Psoas muscle (tissue), 8 donors: ENCODE results near the gene EEFSEC. TPM values are rescaled to one million over a fixed set of nuclear protein-coding genes. Genes with fewer than 3 reads are reported as not detected.

Source experiments
- ATAC-seq, 4 donors: fragments of 200-7000 bp; cut with Tn5 transposase; one replicate each; pipeline ENCODE4 v1.9.1; 2020; ENCODE audit warnings: moderate library complexity in 3 of 4, mild to moderate bottlenecking in 2 of 4
- DNase-seq, 2 donors: peaks; one replicate each; pipeline ENCODE4 v3.0.0-alpha.2; 2020
- H3K27ac ChIP-seq: fragments of 200-600 bp; one replicate; pipeline ENCODE4 v1.8.0; 2022
- H3K27me3 ChIP-seq, 3 donors: fragments of 200-600 bp in 1 of 3; one replicate each; pipeline versions ENCODE4 v1.6.1 to v1.8.0; 2013 to 2022; ENCODE audit warnings: low read length in 2 of 3, mild to moderate bottlenecking in 2 of 3, moderate library complexity in 1 of 3; ENCODE audit not compliant: insufficient read depth in 3 of 3
- H3K36me3 ChIP-seq, 2 donors: fragments of 200-600 bp in 1 of 2; one replicate each; pipeline versions ENCODE4 v1.6.1 to v1.8.0; 2013 to 2022; ENCODE audit warnings: low read depth in 1 of 2, mild to moderate bottlenecking in 1 of 2, moderate library complexity in 1 of 2; ENCODE audit not compliant: insufficient read depth in 1 of 2
- H3K4me1 ChIP-seq: fragments of 200-600 bp; one replicate; pipeline ENCODE4 v1.8.0; 2022
- H3K4me3 ChIP-seq: fragments of 200-600 bp; one replicate; pipeline ENCODE4 v1.8.0; 2022; ENCODE audit warnings: mild to moderate bottlenecking
- H3K9me3 ChIP-seq: fragments of 200-600 bp; one replicate; pipeline ENCODE4 v1.8.0; 2022
- WGBS, 3 donors: extraction: QIAGEN DNeasy Blood & Tissue Kit; methylation state at CpG; one replicate each; pipeline versions ENCODE4 v1.1.6 to v1.1.7; 2013; 5-methylcytosine and 5-hydroxymethylcytosine counted together
- intact Hi-C, 2 donors: fragments of 100-400 bp; cut with DNase I; formaldehyde crosslinking; loops; one replicate each; pipeline versions ENCODE4 v1.11.0 to v1.14.2; 2022
- polyA plus RNA-seq, 3 donors: library from polyadenylated mRNA; stranded (reverse); fragments of 200-250 nt; gene quantifications; one replicate each; pipeline ENCODE4 v1.2.3, GENCODE V29; 2013
- total RNA-seq, 4 donors: library from RNA; stranded (reverse); fragmentation: NEBNext Ultra II Directional in 2 of 4; extraction: Animal tissue kit (Norgen Biotek cat#: 25700) in 2 of 4; gene quantifications; one replicate each; pipeline versions ENCODE4 v1.2.1 to v1.2.4, GENCODE V29; 2021 to 2023
- TF ChIP-seq, protein P1 (sequence below): fragments of 200-600 bp; IDR thresholded peaks from one replicate; pipeline ENCODE4 v1.8.0; 2022; ENCODE audit warnings: antibody characterized with exemption
- donor health status: healthy with polysubstance abuse.
- donor health status: DM: no; HTN: no; CAD: no; lungs with moderate emphysema.
- donor health status: Bipolar disorder and iron deficiency.
- donor health status: healthy.
- donor health status: DM: yes; HTN: yes; CAD: no.
- donor health status: DM: no; HTN: no; CAD: no.
- donor health status: DM: no; HTN: no; CAD: no.
- donor health status: DM: yes; HTN: yes; CAD: no.

Gene EEFSEC
- total and polyA plus RNA-seq, 7 donors: 10.7 to 18.9 (median 14.0) TPM

DNA sequence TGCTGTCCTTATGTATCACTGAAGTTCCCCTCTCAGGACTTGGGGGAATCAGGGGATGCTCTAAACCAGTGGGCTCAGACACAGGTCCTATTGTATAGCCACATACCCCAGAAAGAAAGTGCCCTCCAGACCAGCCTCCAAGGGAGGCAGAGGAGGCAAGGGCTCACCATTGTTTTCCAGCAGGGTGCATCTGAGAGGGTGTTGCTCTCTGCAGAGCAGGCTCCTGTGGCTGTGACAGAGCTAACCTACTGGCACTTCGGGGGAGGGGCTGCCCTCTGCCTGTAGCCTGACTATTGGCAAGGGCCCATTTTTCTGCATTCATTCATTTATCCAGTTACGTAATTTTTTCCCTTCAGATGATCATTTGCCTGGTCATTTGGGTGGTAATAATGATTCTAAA, 39.9 kb downstream of the EEFSEC start:
- H3K9me3 ChIP-seq: no peaks in the 10 kb centered on the region
- WGBS, 3 donors: 95 to 100% (median 97%) methylated on average over 2 of the region's 2 CpGs
- TF ChIP-seq, protein P1, sequence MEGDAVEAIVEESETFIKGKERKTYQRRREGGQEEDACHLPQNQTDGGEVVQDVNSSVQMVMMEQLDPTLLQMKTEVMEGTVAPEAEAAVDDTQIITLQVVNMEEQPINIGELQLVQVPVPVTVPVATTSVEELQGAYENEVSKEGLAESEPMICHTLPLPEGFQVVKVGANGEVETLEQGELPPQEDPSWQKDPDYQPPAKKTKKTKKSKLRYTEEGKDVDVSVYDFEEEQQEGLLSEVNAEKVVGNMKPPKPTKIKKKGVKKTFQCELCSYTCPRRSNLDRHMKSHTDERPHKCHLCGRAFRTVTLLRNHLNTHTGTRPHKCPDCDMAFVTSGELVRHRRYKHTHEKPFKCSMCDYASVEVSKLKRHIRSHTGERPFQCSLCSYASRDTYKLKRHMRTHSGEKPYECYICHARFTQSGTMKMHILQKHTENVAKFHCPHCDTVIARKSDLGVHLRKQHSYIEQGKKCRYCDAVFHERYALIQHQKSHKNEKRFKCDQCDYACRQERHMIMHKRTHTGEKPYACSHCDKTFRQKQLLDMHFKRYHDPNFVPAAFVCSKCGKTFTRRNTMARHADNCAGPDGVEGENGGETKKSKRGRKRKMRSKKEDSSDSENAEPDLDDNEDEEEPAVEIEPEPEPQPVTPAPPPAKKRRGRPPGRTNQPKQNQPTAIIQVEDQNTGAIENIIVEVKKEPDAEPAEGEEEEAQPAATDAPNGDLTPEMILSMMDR: no peak
- ATAC-seq (no peak), DNase-seq (no peak)
- H3K27ac ChIP-seq: no peak overlapping the region
- H3K4me1 ChIP-seq: peaks cover 7% of the 10 kb centered on the region
- H3K36me3 ChIP-seq: no peaks in the 10 kb centered on the region
- H3K27me3 ChIP-seq: no peaks in the 10 kb centered on the region
- intact Hi-C loops: no loop called here
- no peak overlapping the region for H3K4me3 ChIP-seq

DNA sequence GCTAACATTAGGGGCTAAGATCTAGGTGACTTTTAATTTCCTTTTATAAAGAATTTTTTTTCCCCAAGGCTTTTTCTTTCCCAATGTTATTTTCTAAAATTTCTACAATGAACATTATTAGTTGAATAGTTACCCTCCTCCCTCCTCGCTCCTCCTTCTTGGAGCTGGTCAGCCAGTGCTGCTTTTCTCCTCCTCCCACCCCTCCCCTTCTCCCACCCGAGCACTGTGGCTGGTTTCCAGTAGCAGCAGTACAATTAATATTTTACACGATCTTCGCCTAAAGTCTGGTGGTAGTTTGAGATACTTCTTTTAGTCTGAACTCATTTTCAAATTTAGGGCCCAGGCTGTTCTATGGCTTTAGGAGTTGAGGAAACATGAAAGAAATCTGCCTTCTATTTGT, 41.6 kb downstream of the EEFSEC start:
- TF ChIP-seq, protein P1: no peak
- DNase-seq: no peak

DNA sequence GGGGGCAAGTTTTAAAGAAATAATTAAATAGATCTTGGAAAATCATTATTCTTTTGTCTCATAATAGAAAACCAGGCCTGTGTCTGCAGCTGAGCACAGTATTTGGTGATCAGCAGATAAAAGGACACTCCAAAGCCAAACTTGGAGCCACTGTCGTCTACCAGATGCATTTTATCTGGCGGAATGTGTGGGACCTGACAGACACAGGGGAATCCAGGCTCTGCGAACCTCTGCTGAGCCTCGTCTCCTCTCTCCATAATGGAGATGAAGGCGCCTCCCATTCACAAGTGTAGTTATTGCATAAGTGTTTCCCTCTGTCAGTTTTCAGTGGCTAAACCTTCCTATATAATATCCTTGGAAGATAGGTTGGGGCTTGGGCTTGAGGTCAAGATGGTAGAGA, 42.1 kb downstream of the EEFSEC start:
- H3K27ac ChIP-seq: no peak overlapping the region
- no peaks in the 10 kb centered on the region for H3K9me3 ChIP-seq
- DNase-seq: no peak
- no peaks in the 10 kb centered on the region for H3K27me3 ChIP-seq
- no peaks in the 10 kb centered on the region for H3K36me3 ChIP-seq
- no peak for ATAC-seq
- WGBS, 3 donors: 75 to 89% (median 86%) methylated on average over 5 of the region's 5 CpGs
- TF ChIP-seq, protein P1: no peak
- intact Hi-C loops: no loop called here
- no peak overlapping the region for H3K4me3 ChIP-seq
- H3K4me1 ChIP-seq: peaks cover 7% of the 10 kb centered on the region

More for the DNA sequence above, 41.6 kb downstream of the EEFSEC start:
- Histone ChIP-seq H3K4me1 (peaks cover 7% of the 10 kb centered on the region), H3K27me3 (no peaks in the 10 kb centered on the region), H3K36me3 (no peaks in the 10 kb centered on the region), H3K27ac (no peak overlapping the region), H3K4me3 (no peak overlapping the region), H3K9me3 (no peaks in the 10 kb centered on the region)
- 50 to 69% (median 58%) methylated on average over 4 of the region's 4 CpGs for WGBS, 3 donors
- no peak for ATAC-seq
- intact Hi-C loops: no loop called here

DNA sequence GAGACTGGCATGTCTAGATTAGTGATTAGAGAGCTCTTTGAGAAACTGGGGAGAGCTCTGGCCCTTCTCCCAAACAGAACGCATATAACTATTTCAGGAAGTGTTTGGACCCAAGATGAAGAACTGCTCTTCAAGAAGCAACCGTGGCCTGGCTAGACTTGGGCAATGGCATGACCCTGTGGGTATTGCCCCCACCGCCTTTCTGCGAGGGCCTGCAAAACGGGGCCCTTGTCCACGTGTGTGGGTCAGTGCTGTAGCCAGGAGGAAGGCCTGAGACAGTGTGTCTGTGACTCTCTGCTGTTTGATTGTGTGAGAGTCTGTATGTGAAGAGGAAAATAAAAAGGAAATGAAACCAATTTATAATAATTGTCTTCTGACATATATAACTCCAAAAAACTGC, 42.5 kb downstream of the EEFSEC start:
- WGBS, 3 donors: 69 to 82% (median 73%) methylated on average over 6 of the region's 6 CpGs
- Histone ChIP-seq H3K4me3 (no peak overlapping the region), H3K4me1 (peaks cover 7% of the 10 kb centered on the region), H3K9me3 (no peaks in the 10 kb centered on the region), H3K27me3 (no peaks in the 10 kb centered on the region), H3K36me3 (no peaks in the 10 kb centered on the region), H3K27ac (no peak overlapping the region)
- DNase-seq: no peak
- TF ChIP-seq, protein P1: no peak
- intact Hi-C loops: no loop called here
- ATAC-seq: no peak

DNA sequence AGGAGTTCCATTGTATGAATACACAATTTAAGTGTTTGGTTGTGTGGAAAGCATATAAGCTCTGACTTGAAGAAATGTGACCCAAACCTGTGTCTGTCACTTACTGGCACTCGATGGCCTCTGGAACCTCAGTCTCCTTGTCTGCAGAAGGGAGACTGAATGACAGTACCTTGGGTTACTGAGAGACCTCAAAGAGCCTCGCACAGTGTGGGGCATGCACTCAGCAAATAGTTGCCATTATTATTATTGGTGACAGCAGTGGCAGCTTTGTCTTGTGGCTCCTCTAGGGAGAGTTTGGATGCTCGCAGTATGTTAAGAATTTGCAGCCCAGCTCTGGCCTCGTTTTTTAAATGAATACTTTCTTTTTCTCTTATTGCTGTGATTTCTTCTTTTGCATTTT, 43.4 kb downstream of the EEFSEC start:
- H3K36me3 ChIP-seq: no peaks in the 10 kb centered on the region
- TF ChIP-seq, protein P1: no peak
- no peak overlapping the region for H3K27ac ChIP-seq
- no peak for ATAC-seq
- H3K27me3 ChIP-seq: no peaks in the 10 kb centered on the region
- H3K9me3 ChIP-seq: no peaks in the 10 kb centered on the region
- intact Hi-C loops: no loop called here
- 44 to 80% (median 50%) methylated on average over 4 of the region's 4 CpGs for WGBS, 3 donors
- no peak overlapping the region for H3K4me3 ChIP-seq
- no peak for DNase-seq
- peaks cover 7% of the 10 kb centered on the region for H3K4me1 ChIP-seq
